Endothelial cell of hepatic sinusoid (primary cell): ENCODE results near the gene RNF149.

Experiments
- in situ Hi-C: cut with HindIII; loops from 2 replicates; pipeline ENCODE4 v1.10.0; 2017; ENCODE audit warnings: low sequenced_read_pairs

Gene RNF149

DNA sequence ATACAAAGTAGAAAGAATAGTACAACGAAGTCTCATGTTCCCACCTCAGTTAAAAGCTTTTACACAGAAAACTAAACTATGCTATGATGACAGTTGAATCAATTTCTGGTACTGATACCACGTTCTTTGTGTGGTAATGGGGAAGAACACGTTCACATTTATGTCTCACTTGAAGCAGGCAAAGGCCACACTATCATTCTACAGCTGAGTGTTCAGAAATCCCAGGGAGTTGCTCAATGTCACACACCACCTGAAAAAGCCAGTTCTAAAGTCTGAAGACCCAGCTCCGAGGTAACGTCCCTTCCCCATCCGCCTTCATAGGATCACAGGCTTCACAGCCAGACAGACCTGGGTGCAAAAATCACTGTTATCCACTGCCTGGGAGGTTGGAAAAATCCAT is 8.9 kb downstream of the RNF149 start:
- in situ Hi-C loops, result no loop called here

DNA sequence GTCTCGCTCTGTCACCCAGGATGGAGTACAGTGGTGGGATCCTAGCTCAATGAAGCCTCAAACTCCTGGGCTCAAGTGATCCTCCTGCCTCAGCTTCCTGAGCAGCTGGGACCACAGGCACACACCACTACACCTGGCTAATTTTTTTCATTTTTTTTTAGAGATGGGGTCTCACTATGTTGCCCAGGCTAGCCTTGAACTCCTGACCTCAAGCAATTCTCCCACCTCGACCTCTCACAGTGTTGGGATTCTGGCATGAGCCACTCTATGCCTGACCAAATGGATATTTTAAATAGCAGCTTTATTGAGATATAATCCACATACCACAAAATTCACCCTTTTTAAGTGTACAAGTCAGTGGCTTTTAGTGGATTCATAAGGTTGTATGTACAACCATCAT is 11.1 kb downstream of the RNF149 start:
- in situ Hi-C loops, result no loop called here

GRCh38 chr2:101296371-101296770 is 12.1 kb downstream of the RNF149 start:
- in situ Hi-C loops, result no loop called here

DNA sequence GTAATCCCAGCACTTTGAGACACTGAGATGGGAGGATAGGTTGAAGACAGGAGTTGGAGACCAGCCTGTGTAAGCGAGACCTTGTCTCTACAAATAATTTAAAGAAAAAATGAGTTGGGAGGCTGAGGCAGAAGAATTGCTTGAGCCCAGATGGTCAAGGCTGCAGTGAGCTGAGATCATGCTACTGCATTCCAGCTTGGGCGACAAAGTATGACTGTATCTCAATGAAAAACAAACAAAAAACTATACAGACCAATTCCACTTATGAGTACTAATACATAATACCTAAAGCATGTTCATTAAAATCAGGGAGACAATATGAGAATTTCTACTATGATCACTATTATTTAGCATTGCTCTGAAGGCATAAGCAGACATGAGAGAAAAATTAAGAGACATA is 12.6 kb downstream of the RNF149 start:
- in situ Hi-C loops, result no loop called here

DNA sequence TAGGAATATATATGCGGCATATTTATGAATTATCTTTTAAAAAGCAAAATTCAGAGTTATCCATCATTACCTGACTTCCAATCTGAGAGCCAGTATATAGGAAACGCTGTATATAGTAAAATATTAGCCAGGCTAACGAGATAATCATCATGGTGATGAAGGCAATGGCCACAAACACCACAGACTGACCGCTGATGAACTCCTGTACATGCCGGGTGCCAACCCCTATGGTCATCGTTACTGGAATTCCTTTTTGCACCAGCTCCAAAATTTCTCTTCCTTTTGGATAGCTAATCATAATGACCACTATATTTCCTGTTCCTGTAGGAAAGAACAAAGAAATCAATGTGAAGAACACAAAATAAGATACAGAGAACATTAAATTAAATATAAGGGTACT is 13.6 kb downstream of the RNF149 start:
- in situ Hi-C loops, result no loop called here

- in situ Hi-C loops, result no loop called here
Measured at GRCh38 chr2:101293544-101293943, 15.0 kb downstream of the RNF149 start.

DNA sequence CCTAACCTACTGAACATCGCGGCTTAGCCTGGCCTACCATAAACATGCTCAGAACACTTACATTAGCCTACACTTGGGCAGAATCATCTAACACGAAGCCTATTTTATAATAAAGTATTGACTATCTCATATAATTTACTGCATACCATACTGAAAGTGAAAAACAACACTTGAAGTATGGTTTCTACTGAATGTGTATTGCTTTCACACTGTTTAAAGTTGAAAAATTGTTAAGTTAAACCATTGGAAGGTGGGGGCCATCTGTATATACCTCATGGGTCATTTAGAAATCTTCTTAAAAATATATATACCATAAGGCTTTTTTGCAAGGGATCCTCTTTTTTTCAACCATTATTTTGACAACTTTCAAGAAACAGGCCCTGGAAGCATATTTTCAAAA is 16.5 kb downstream of the RNF149 start:
- in situ Hi-C loops, result no loop called here

GRCh38 chr2:101290711-101291110 is 17.8 kb downstream of the RNF149 start:
- in situ Hi-C loops, result no loop called here

DNA sequence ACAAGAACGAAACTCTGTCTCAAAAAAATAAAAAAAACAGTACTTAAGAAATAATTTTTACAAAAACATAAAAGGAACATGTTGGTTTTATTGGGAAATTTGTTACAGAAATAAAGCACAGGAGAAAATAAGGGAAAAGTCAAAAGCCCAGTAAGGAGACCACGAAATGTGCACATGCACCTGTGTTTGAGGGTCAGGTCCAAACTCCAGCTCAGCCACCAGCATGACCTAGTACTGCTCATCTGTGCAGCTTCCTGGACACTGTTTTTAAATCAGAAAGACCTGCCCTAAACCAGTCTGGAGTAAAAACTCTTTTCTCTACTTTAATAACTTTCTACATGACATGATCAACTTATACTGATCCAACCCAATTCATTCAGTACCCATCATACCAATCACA is 21.2 kb downstream of the RNF149 start:
- in situ Hi-C loops, result no loop called here

GRCh38 chr2:101286684-101287083 is 21.8 kb downstream of the RNF149 start:
- in situ Hi-C loops, result no loop called here

DNA sequence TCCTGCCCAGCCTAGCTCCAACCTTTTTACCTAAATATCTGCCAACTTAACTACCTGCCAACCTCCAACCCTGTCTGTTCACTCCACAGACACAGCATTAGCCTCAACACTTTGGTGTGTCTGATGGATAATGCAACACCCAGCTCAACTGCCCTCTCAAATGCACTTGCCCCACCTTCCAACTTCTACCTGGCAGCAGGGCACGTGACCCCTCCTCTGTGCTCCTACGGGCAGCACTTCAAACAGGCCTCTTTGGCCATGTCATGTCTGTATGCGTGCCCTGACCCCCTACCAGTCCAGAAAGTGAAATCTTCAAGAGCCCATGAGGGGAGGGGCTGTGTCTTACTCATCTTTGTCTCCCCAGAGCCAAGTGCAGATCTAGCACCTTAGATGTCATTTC is 25.5 kb downstream of the RNF149 start:
- in situ Hi-C loops, result no loop called here

DNA sequence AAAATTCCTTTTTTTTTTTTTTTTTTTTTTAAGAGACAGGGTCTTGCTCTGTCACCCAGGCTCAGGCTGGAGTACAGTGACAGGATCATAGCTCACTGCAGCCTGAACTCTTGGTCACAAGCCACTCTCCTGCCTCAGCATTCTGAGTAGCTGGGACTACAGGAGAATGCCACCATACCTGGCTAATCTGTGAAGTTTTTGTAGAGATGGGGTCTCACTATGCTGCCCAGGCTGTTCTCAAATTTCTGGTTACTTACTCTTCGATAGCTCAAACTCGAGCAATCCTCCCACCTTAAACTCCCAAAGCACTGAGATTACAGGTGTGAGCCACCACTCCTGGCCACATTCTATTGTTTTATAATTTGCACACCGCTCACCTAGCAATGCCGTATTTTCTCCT is 27.0 kb downstream of the RNF149 start:
- in situ Hi-C loops, result no loop called here

DNA sequence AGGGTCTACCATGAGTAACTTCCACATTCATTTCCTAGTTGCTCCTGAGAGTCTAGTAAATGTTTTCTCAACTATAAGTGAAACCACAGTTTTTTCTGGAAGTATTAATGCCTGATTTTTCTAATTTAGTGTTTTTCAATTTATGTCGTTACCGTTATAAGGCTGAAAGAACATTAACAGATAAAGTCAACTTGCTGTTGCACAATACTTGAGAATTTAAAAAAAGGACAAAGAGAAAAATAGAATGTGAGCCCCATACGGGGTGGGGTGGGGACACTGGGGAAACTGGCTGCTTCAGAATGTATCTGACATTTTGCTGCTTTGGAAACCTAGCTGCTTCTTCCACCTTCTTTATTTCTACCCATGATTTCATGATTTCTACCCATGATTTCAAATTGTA is 29.6 kb downstream of the RNF149 start:
- in situ Hi-C loops, result no loop called here

DNA sequence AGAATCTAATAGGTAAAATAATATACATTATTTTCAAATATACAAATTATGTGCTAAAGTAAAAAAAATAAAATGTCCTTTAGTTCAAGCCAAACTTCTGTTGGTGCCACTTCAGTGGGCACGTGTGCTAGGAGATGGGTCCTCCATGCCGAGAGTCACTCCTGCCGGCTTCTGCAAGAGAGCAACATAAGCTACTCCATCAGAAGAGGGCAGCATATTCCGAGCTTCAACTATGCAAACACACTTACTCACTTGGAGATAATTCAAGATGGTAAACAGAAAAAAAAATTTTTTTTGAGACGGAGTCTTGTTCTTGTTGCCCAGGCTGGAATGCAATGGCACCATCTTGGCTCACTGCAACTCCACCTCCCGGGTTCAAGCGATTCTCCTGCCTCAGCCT is 31.4 kb downstream of the RNF149 start:
- in situ Hi-C loops, result no loop called here

GRCh38 chr2:101274142-101274541 is 34.4 kb downstream of the RNF149 start:
- in situ Hi-C loops, result no loop called here

DNA sequence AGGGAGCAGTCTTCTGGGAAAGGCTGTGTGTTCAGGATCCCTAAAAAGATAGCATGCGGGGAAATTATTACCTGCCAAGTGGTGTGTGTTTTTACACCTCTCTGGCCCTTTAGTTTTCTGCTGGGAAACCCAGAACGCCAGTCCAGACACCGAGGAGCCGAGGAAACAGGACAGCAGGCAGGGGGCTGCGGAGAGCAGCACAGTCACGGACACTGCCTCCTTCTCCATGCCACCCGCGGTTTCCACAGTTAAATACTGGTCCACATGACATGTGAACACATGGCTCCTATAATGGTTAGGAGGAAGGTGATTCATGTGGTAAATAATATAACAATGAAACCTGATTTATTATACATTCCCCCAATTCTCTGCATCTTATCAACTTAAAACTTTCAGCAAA is 35.4 kb downstream of the RNF149 start:
- in situ Hi-C loops, result no loop called here

- in situ Hi-C loops, result no loop called here
Measured at GRCh38 chr2:101272045-101272784, 36.3 kb downstream of the RNF149 start.

DNA sequence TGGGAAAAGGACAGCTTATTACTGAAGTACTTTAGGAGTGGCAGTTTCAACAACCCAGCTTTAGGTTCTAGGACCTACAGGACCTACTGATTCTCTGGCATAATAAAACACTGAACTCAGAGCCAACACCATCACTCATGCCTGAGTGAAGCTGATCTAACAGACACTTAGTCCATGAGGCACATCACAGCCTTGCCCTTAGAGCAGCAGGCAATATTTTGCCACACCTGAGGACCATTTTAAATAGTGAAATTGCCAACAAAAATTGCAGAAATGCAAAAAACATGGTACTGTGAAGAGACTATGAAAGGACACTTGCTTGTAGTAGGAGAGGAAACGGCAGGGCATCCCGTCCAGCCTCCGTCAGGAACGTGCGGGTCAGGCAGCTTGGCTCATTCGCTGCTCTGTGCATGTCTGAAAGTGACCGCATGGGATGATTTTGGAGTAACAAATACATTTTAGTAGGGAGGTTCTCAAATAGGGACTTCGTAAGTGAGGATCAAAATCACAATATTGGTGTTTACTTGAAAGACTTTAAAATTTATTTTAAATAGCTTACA is 37.7 kb downstream of the RNF149 start:
- in situ Hi-C loops, result no loop called here

DNA sequence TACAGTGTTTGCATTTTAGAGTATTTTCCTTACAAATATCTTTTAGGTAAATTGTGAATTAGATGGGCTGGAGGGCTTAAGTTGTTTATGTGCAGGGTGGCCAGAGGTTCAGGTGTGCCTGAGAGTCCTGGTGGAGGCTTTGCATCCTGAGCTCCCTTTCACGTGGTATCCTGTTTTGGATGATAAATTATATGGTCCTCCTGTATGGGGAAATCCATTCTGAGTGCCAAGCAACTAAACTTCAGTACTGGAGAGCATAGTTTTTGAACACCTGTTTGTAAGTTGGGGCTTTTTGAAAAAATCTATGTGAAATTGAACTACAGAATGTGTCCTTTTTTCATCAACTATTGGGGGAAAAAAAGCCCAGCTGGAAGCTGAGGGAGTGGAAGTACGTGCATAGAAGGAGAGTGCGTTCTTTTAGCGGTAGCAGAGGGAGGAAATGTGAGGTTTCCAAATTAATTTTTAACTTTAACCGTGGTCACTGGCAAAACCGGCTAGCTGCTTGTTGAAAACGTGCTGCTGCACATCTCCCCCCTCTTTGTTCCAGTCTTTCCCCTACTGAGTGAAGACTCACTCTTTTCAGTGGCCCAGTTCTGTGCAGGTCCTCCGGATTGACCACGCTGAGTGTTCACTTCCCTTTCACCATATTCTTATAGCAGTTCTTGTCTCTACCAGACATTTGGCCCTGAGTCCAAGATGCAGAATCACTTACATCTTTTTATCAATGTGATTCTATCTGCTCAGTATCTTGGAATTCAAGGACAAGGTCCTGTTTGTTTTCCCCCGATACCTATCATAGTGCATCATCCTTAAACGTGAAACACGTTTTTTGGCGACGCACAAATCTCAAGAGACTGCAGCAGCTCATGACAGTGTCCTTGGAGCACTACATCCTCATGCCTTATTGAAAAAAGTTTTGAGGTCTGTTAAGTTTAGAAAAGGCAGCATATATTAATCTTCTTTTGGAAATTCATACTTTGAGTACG is 40.5 kb downstream of the RNF149 start:
- in situ Hi-C loops, result no loop called here

GRCh38 chr2:101265893-101266499 is 42.5 kb downstream of the RNF149 start:
- in situ Hi-C loops, result no loop called here

GRCh38 chr2:101264360-101264939 is 44.1 kb downstream of the RNF149 start:
- in situ Hi-C loops, result no loop called here
